ENCODE measurements around the gene DAPK2.

DNA sequence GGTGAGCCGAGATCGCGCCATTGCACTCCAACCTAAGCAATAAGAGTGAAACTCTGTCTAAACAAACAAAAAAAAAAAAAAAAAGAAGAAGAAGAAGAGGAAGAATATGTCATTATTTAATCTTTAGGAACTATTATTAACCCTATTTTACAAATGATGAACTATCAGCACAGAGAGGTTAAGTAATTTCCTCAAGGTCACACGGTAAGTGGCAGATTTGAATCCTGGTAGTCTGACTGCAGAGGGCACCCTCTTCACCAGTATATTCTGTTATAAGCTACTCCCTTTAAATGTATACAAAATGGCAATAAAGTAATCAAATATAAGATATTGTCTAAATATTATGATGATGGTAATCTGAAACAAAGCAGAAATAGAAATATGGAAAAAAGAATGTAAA lies 135.1 kb downstream of the DAPK2 start:
- TF ChIP-seq POLR2AphosphoS5 (IDR thresholded peaks at IDR 0.05) (no peak), POLR2A (IDR thresholded peaks at IDR 0.05) (no peak), EP300 (IDR thresholded peaks at IDR 0.05; ENCODE audit: low read depth) (no peak)
- TF ChIP-seq, protein P1, sequence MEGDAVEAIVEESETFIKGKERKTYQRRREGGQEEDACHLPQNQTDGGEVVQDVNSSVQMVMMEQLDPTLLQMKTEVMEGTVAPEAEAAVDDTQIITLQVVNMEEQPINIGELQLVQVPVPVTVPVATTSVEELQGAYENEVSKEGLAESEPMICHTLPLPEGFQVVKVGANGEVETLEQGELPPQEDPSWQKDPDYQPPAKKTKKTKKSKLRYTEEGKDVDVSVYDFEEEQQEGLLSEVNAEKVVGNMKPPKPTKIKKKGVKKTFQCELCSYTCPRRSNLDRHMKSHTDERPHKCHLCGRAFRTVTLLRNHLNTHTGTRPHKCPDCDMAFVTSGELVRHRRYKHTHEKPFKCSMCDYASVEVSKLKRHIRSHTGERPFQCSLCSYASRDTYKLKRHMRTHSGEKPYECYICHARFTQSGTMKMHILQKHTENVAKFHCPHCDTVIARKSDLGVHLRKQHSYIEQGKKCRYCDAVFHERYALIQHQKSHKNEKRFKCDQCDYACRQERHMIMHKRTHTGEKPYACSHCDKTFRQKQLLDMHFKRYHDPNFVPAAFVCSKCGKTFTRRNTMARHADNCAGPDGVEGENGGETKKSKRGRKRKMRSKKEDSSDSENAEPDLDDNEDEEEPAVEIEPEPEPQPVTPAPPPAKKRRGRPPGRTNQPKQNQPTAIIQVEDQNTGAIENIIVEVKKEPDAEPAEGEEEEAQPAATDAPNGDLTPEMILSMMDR (IDR thresholded peaks at IDR 0.05) = no peak

All from transverse colon (tissue), 4 donors.